ENCODE measurements around the gene RBM38.

GRCh38 chr20:57450931-57451330, 59.7 kb downstream of the RBM38 start:
- no peak for TF ChIP-seq ZBTB26 (CRISPR knock-in tag; IDR thresholded peaks at IDR 0.05; ENCODE audit: borderline replicate concordance)
- no peak for TF ChIP-seq BHLHE40 (IDR thresholded peaks at IDR 0.05; ENCODE audit: low read length)
